Ascending aorta (tissue), 2 donors: ENCODE data around the gene SEPTIN12. TPM values are rescaled to one million over a fixed set of nuclear protein-coding genes. Genes with fewer than 3 reads are reported as not detected.

Experiments used
- DNase-seq, 2 donors: peaks; one replicate each; pipeline ENCODE4 v3.0.0-alpha.2; 2019; ENCODE audit warnings: low spot score in 2 of 2
- H3K27ac ChIP-seq, 2 donors: fragments of 200-600 bp; sonication (generic); one replicate each; pipeline ENCODE4 v1.5.1; 2016 to 2017; ENCODE audit warnings: mild to moderate bottlenecking in 1 of 2
- H3K27me3 ChIP-seq: fragments of 200-600 bp; sonication (generic); one replicate; pipeline ENCODE4 v1.5.1; 2017
- H3K36me3 ChIP-seq, 2 donors: fragments of 200-600 bp; sonication (generic); one replicate each; pipeline ENCODE4 v1.5.1; 2016
- H3K4me1 ChIP-seq, 2 donors: fragments of 200-600 bp; sonication (generic); one replicate each; pipeline ENCODE4 v1.5.1; 2016 to 2017; ENCODE audit warnings: mild to moderate bottlenecking in 1 of 2
- H3K4me3 ChIP-seq, 2 donors: fragments of 200-600 bp; sonication (generic); one replicate each; pipeline ENCODE4 v1.5.1; 2016 to 2017; ENCODE audit warnings: mild to moderate bottlenecking in 1 of 2
- H3K9me3 ChIP-seq, 2 donors: fragments of 200-600 bp; sonication (generic); one replicate each; pipeline ENCODE4 v1.5.1; 2016
- CTCF ChIP-seq, 3 experiments: fragments of 200-600 bp in 2 of 3; fragments of 450-650 bp in 1 of 3; sonication (generic) in 2 of 3; IDR thresholded peaks; one replicate each; pipeline ENCODE4 v1.5.1; 2016 to 2019; ENCODE audit warnings: antibody characterized with exemption in 3 of 3, mild to moderate bottlenecking in 1 of 3, moderate library complexity in 1 of 3
- intact Hi-C: fragments of 100-400 bp; cut with DNase I; formaldehyde crosslinking; loops from one replicate; pipeline ENCODE4 v1.15.1; 2023
- total RNA-seq: library from RNA; depleted of rRNA; stranded (reverse); fragments of >200 nt; gene quantifications from one replicate; pipeline ENCODE4 v1.1.0, GENCODE V29; 2016

The SEPTIN12 gene
- total RNA-seq, 1 donor from 2014 or later: not detected

GRCh38 chr16:4795181-4795827, 7.2 kb upstream of the SEPTIN12 start, which contains the start of gene SMIM22:
Gene SMIM22 (plus strand): TSS chr16:4795369. CDS start chr16:4795735, 366 bp downstream.
- H3K36me3 ChIP-seq: peaks cover 12% of the 10 kb centered on the region in 2 donors
- H3K4me1 ChIP-seq: no peaks in the 10 kb centered on the region
- no peak within 1 kb of the TSS for H3K4me3 ChIP-seq
- H3K9me3 ChIP-seq: no peaks in the 10 kb centered on the region
- no peak for TF ChIP-seq CTCF (IDR thresholded peaks at IDR 0.05)
- intact Hi-C loops: no loop called here
- H3K27me3 ChIP-seq: no peaks in the 10 kb centered on the region
- H3K27ac ChIP-seq: no peak within 1 kb of the TSS
- no peak for DNase-seq

- no peaks in the 10 kb centered on the region for H3K27me3 ChIP-seq
- no peak for TF ChIP-seq CTCF (IDR thresholded peaks at IDR 0.05)
- DNase-seq: no peak
- H3K4me3 ChIP-seq: no peak overlapping the region
- intact Hi-C loops: no loop called here
- peaks cover 7 to 9% of the 10 kb centered on the region in 2 donors for H3K36me3 ChIP-seq
- no peaks in the 10 kb centered on the region for H3K4me1 ChIP-seq
- no peaks in the 10 kb centered on the region for H3K9me3 ChIP-seq
- no peak overlapping the region for H3K27ac ChIP-seq
Measured at GRCh38 chr16:4792951-4793513, 4.9 kb upstream of the SEPTIN12 start.

- Histone ChIP-seq H3K9me3 (no peaks in the 10 kb centered on the region), H3K27ac (no peak overlapping the region), H3K36me3 (no peaks in the 10 kb centered on the region), H3K4me3 (no peak overlapping the region), H3K27me3 (no peaks in the 10 kb centered on the region), H3K4me1 (no peaks in the 10 kb centered on the region)
- TF ChIP-seq CTCF (IDR thresholded peaks at IDR 0.05): no peak
- no peak for DNase-seq
- intact Hi-C loops: no loop called here
Measured at GRCh38 chr16:4790871-4791270, 2.7 kb upstream of the SEPTIN12 start.

- no peak for DNase-seq
- no peak for TF ChIP-seq CTCF (IDR thresholded peaks at IDR 0.05)
- Histone ChIP-seq H3K4me3 (no peak overlapping the region), H3K4me1 (no peaks in the 10 kb centered on the region), H3K27ac (no peak overlapping the region), H3K9me3 (no peaks in the 10 kb centered on the region), H3K27me3 (no peaks in the 10 kb centered on the region), H3K36me3 (no peaks in the 10 kb centered on the region)
- intact Hi-C loops: no loop called here
Measured at GRCh38 chr16:4790261-4790660, 2.1 kb upstream of the SEPTIN12 start.

- no peaks in the 10 kb centered on the region for H3K4me1 ChIP-seq
- intact Hi-C loops: no loop called here
- DNase-seq: no peak
- H3K9me3 ChIP-seq: no peaks in the 10 kb centered on the region
- no peak overlapping the region for H3K27ac ChIP-seq
- no peaks in the 10 kb centered on the region for H3K27me3 ChIP-seq
- TF ChIP-seq CTCF (IDR thresholded peaks at IDR 0.05): no peak
- H3K36me3 ChIP-seq: no peaks in the 10 kb centered on the region
- H3K4me3 ChIP-seq: no peak overlapping the region
Measured at GRCh38 chr16:4788910-4789309, 765 bp upstream of the SEPTIN12 start.
